H1 (cell line): Measurements from ENCODE around the gene LMAN1L. TPM values are rescaled to one million over a fixed set of nuclear protein-coding genes. Genes with fewer than 3 reads are reported as not detected.
A peak's percentile ranks its signal among the peaks of the same experiment; 100 is the strongest.

Experiments
- ATF3 ChIP-seq: IDR thresholded peaks from 2 replicates; pipeline ENCODE4 v1.6.1; 2011; ENCODE audit warnings: low read depth, mild to moderate bottlenecking, low read length; ENCODE audit not compliant: insufficient read depth
- BACH1 ChIP-seq: IDR thresholded peaks from 2 replicates; pipeline ENCODE4 v1.6.1; 2012; ENCODE audit warnings: low read length, improper control_type of control experiment
- CREB1 ChIP-seq: IDR thresholded peaks from 2 replicates; pipeline ENCODE4 v1.6.1; 2012; ENCODE audit warnings: inconsistent platforms
- HDAC2 ChIP-seq, 2 experiments: fragments of 300-600 bp in 1 of 2; sonication (generic) in 1 of 2; IDR thresholded peaks; 2 replicates each; pipeline ENCODE4 v1.6.1; 2011 to 2012; ENCODE audit warnings: low read depth in 2 of 2, low read length in 2 of 2, mild to moderate bottlenecking in 2 of 2, moderate library complexity in 2 of 2, borderline replicate concordance in 1 of 2, inconsistent platforms in 1 of 2
- KDM1A ChIP-seq: fragments of 200-600, 300-600 bp; sonication (generic); IDR thresholded peaks from 2 replicates; pipeline ENCODE4 v1.7.1; 2016; ENCODE audit warnings: mild to moderate bottlenecking, low read length, borderline replicate concordance
- MAX ChIP-seq: IDR thresholded peaks from 2 replicates; pipeline ENCODE4 v1.6.1; 2012; ENCODE audit warnings: inconsistent platforms
- NRF1 ChIP-seq: IDR thresholded peaks from 2 replicates; pipeline ENCODE4 v1.6.1; 2011; ENCODE audit warnings: mild to moderate bottlenecking, low read depth, low read length, improper control_type of control experiment
- POLR2AphosphoS5 ChIP-seq: IDR thresholded peaks from 2 replicates; pipeline ENCODE4 v1.6.1; 2011; ENCODE audit warnings: low read depth, low read length
- SUZ12 ChIP-seq: fragments of 200-600 bp; sonication (generic); IDR thresholded peaks from 2 replicates; pipeline ENCODE4 v1.6.1; 2012; ENCODE audit warnings: mild to moderate bottlenecking, inconsistent platforms, low read length, moderate library complexity, mixed read lengths
- TAF7 ChIP-seq: optimal IDR thresholded peaks from 2 replicates; pipeline ENCODE3; 2011; ENCODE audit warnings: low read depth, mild to moderate bottlenecking, inconsistent platforms, low read length, moderate library complexity, borderline replicate concordance
- TCF12 ChIP-seq: IDR thresholded peaks from 2 replicates; pipeline ENCODE4 v1.6.1; 2011; ENCODE audit warnings: low read depth, mild to moderate bottlenecking, low read length
- polyA plus RNA-seq, 7 experiments: library from polyadenylated mRNA; depleted of rRNA in 3 of 7; stranded (reverse) in 5 of 7; unstranded in 2 of 7; fragments of >200 nt in 5 of 7; fragments of 200-250 nt in 2 of 7; gene quantifications; 1 replicate in 5 of 7; 2 replicates in 1 of 7; 4 replicates in 1 of 7; pipeline versions ENCODE4 v1.2.1 to v1.2.3, GENCODE V29; 2011 to 2013; ENCODE audit warnings: missing spikeins in 2 of 7, mixed read lengths in 2 of 7
- total RNA-seq: library from RNA; stranded (reverse); fragmentation: NEBNext Ultra II Directional; extraction: Animal tissue kit (Norgen Biotek cat#: 25700); gene quantifications from 2 replicates; pipeline ENCODE4 v1.2.1, GENCODE V29; 2021

Gene LMAN1L
- total and polyA plus RNA-seq, 2 of the 8 experiments (the other 6 are each of a cell fraction or from before 2014, with no cell fraction given) = not detected

GRCh38 chr15:74781431-74782258 lies 31.0 kb upstream of the LMAN1L start, which contains the start of gene CSK (continued):
- peak; percentile 14; the same call in 1 of the 2 replicates for TF ChIP-seq MAX
- TF ChIP-seq BACH1 = peak; percentile 92
- TF ChIP-seq SUZ12 = peak; percentile 52; the same call in 1 of the 2 replicates
- peak in 1 of 2 experiments; percentile 76; a peak in 2 of 4 replicates for TF ChIP-seq HDAC2 (IDR thresholded peaks at IDR 0.05; ENCODE audit: borderline replicate concordance in 1 of 2, low read depth in 2 of 2, low read length in 2 of 2)
- no peak for TF ChIP-seq POLR2AphosphoS5
- peak; percentile 45; the same call in 1 of the 2 replicates for TF ChIP-seq CREB1
- TF ChIP-seq TAF7 = no peak
- 0 out of 2 replicates have a peak, but pooled peaks have one; percentile 11 for TF ChIP-seq TCF12
- no peak for TF ChIP-seq ATF3
- TF ChIP-seq KDM1A = peak; percentile 40
- peak; percentile 41 for TF ChIP-seq NRF1
